Sigmoid colon (tissue), 7 donors: ENCODE data around the gene ST8SIA2. TPM values are rescaled to one million over a fixed set of nuclear protein-coding genes. Genes with fewer than 3 reads are reported as not detected.

Experiments used
- DNase-seq: peaks from one replicate; pipeline ENCODE4 v3.0.0-alpha.2; 2019
- H3K27ac ChIP-seq, 4 donors: fragments of 200-600 bp; sonication (generic); one replicate each; pipeline ENCODE4 v1.5.1; 2016 to 2019; ENCODE audit warnings: mild to moderate bottlenecking in 1 of 4
- H3K27me3 ChIP-seq, 3 donors: fragments of 200-600 bp; sonication (generic); one replicate each; pipeline ENCODE4 v1.5.1; 2019; ENCODE audit warnings: mild to moderate bottlenecking in 1 of 3
- H3K36me3 ChIP-seq, 4 donors: fragments of 200-600 bp; sonication (generic); one replicate each; pipeline ENCODE4 v1.5.1; 2016 to 2019
- H3K4me1 ChIP-seq, 4 donors: fragments of 200-600 bp; sonication (generic); one replicate each; pipeline ENCODE4 v1.5.1; 2017 to 2019
- H3K4me3 ChIP-seq, 4 donors: fragments of 200-600 bp; sonication (generic); one replicate each; pipeline ENCODE4 v1.5.1; 2017 to 2019; ENCODE audit warnings: mild to moderate bottlenecking in 2 of 4, moderate library complexity in 1 of 4
- H3K9me3 ChIP-seq, 4 donors: fragments of 200-600 bp in 3 of 4; sonication (generic) in 3 of 4; one replicate each; pipeline versions ENCODE4 v1.5.1 to v1.6.1; 2013 to 2019
- CTCF ChIP-seq, 4 experiments: fragments of 450-650 bp in 3 of 4; fragments of 200-600 bp in 1 of 4; IDR thresholded peaks; one replicate each; pipeline ENCODE4 v1.5.1; 2016 to 2019; ENCODE audit warnings: antibody characterized with exemption in 4 of 4, mild to moderate bottlenecking in 3 of 4, moderate library complexity in 2 of 4
- EP300 ChIP-seq, 4 donors: sonication (generic); formaldehyde crosslinking; IDR thresholded peaks; one replicate each; pipeline ENCODE4 v1.6.1; 2017; ENCODE audit warnings: antibody characterized with exemption in 4 of 4
- POLR2A ChIP-seq, 2 donors: fragments of 450-650 bp; IDR thresholded peaks; one replicate each; pipeline ENCODE4 v1.6.1; 2016; ENCODE audit warnings: antibody characterized with exemption in 2 of 2, mild to moderate bottlenecking in 2 of 2, moderate library complexity in 2 of 2
- POLR2AphosphoS5 ChIP-seq, 4 donors: sonication (generic); formaldehyde crosslinking; IDR thresholded peaks; one replicate each; pipeline ENCODE4 v1.6.1; 2017; ENCODE audit warnings: antibody characterized with exemption in 4 of 4
- WGBS, 2 donors: extraction: QIAGEN DNeasy Blood & Tissue Kit; methylation state at CpG; one replicate each; pipeline ENCODE4 v1.1.7; 2013; 5-methylcytosine and 5-hydroxymethylcytosine counted together
- intact Hi-C: fragments of 100-400 bp; cut with DNase I; formaldehyde crosslinking; loops from one replicate; pipeline ENCODE4 v1.15.1; 2023
- polyA plus RNA-seq, 3 donors: library from polyadenylated mRNA; stranded (reverse); fragments of 200-250 nt; gene quantifications; one replicate each; pipeline ENCODE4 v1.2.3, GENCODE V29; 2013
- small RNA-seq, 3 donors: library from RNA; depleted of rRNA; stranded (forward); fragments of <200 nt; gene quantifications; one replicate each; pipeline ENCODE3, GENCODE V24; 2016
- total RNA-seq, 4 donors: library from RNA; depleted of rRNA; stranded (reverse); fragments of >200 nt; gene quantifications; one replicate each; pipeline ENCODE4 v1.1.0, GENCODE V29; 2016
- donor health status: healthy with polysubstance abuse.
- donor health status: Bipolar disorder and iron deficiency.
- donor health status: healthy.

Gene ST8SIA2
- total and polyA plus RNA-seq, 7 donors = under 0.01 to 0.71 (median 0.16) TPM; not detected in 2

DNA sequence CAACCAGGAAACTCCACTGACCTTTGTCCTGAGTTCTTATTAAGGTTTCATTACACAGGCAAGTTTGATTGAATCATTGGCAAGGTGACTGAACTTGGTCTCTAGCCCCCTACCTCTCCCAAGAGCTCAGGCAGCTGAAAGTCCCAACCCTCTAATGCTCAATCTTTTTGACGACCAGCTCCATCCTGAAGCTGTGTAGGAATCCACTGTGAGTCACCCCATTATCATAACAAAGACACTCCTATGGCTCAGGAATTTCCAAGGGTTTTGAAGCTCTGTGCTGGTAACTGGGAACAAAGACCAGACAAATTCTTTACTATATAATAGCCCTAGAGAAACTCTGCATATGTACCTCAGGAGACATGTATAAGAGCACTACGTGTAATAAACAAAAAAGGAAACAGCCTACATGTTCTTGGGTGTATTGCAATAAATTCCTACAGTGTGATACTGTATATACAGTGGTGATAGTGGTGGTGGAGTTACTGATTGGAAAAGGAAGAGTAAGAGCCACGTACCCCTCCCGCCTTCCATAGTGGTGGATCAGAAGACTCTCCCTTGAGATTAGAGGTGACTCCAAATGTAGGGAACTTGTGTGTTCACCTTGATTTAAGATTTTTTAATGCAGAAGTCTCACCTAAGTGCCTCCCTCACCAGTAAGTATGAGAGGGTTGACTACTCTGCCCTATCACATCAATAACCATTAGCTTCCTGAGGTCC, 116.6 kb downstream of the ST8SIA2 start:
- no peak for DNase-seq
- no peaks in the 10 kb centered on the region for H3K27me3 ChIP-seq
- no peak overlapping the region for H3K27ac ChIP-seq
- intact Hi-C loops = no loop called here
- 65 to 77% methylated on average over 4 of the region's 4 CpGs for WGBS, 2 donors
- H3K36me3 ChIP-seq = no peaks in the 10 kb centered on the region
- no peak overlapping the region for H3K4me3 ChIP-seq
- peaks cover 0 to 4% (median 0%) of the 10 kb centered on the region in 4 donors for H3K9me3 ChIP-seq
- TF ChIP-seq EP300 (IDR thresholded peaks at IDR 0.05) (no peak), POLR2AphosphoS5 (IDR thresholded peaks at IDR 0.05) (no peak), CTCF (IDR thresholded peaks at IDR 0.05) (no peak), POLR2A (IDR thresholded peaks at IDR 0.05) (no peak)
- no peaks in the 10 kb centered on the region for H3K4me1 ChIP-seq

Small RNA genes within 50 kb of the gene (small RNA-seq; reads per million reads assigned to genes)
- gene RF01233 = 0 reads per million in 3 donors
